Left lung (tissue), 10 donors: ENCODE measurements around the gene CRYBB2. TPM values are rescaled to one million over a fixed set of nuclear protein-coding genes. Genes with fewer than 3 reads are reported as not detected.

Source experiments
- ATAC-seq: fragments of 200-7000 bp; cut with Tn5 transposase; one replicate; pipeline ENCODE4 v1.9.1; 2020; ENCODE audit warnings: moderate library complexity
- DNase-seq, 4 donors: peaks; one replicate each; pipeline ENCODE4 v3.0.0-alpha.2; 2013 to 2020
- H3K27ac ChIP-seq, 2 donors: fragments of 200-600 bp; sonication (generic) in 1 of 2; one replicate each; pipeline versions ENCODE4 v1.5.0 to v1.8.0; 2020 to 2021
- H3K27me3 ChIP-seq, 2 donors: fragments of 200-600 bp; sonication (generic) in 1 of 2; one replicate each; pipeline versions ENCODE4 v1.5.0 to v1.8.0; 2020 to 2021
- H3K36me3 ChIP-seq, 2 donors: fragments of 200-600 bp; sonication (generic) in 1 of 2; one replicate each; pipeline versions ENCODE4 v1.5.0 to v1.8.0; 2020 to 2021
- H3K4me1 ChIP-seq, 2 donors: fragments of 200-600 bp; one replicate each; pipeline ENCODE4 v1.8.0; 2021
- H3K4me3 ChIP-seq, 2 donors: fragments of 200-600 bp; sonication (generic) in 1 of 2; one replicate each; pipeline versions ENCODE4 v1.5.0 to v1.8.0; 2020 to 2021; ENCODE audit warnings: mild to moderate bottlenecking in 1 of 2
- H3K9me3 ChIP-seq, 2 donors: fragments of 200-600 bp; sonication (generic) in 1 of 2; one replicate each; pipeline versions ENCODE4 v1.5.0 to v1.8.0; 2020 to 2021
- intact Hi-C, 2 donors: fragments of 100-400 bp; cut with DNase I; formaldehyde crosslinking; loops; one replicate each; pipeline versions ENCODE4 v1.11.2 to v1.14.2; 2022
- polyA plus RNA-seq, 6 donors: library from polyadenylated mRNA; unstranded; fragments of 120-200 nt; gene quantifications; one replicate each; pipeline ENCODE4 v1.2.1, GENCODE V29; 2013; ENCODE audit not compliant: insufficient read length in 6 of 6
- total RNA-seq, 2 donors: library from RNA; stranded (reverse); fragmentation: NEBNext Ultra II Directional; extraction: Animal tissue kit (Norgen Biotek cat#: 25700); gene quantifications; one replicate each; pipeline ENCODE4 v1.2.1, GENCODE V29; 2021
- TF ChIP-seq, protein P1 (sequence below), 2 donors: fragments of 200-600 bp; sonication (generic) in 1 of 2; IDR thresholded peaks; one replicate each; pipeline versions ENCODE4 v1.5.0 to v1.8.0; 2021; ENCODE audit warnings: antibody characterized with exemption in 2 of 2
- donor health status: DM: no; HTN: yes; CAD: no.
- donor health status: DM: no; HTN: no; CAD: no.

CRYBB2 gene
- total and polyA plus RNA-seq, 8 donors: 0.29 to 1.3 (median 0.74) TPM; not detected in 2

- ATAC-seq (no peak), DNase-seq (no peak)
- Histone ChIP-seq H3K4me3 (no peak overlapping the region), H3K36me3 (no peaks in the 10 kb centered on the region), H3K9me3 (peaks cover 0 to 3% of the 10 kb centered on the region in 2 donors), H3K27me3 (no peaks in the 10 kb centered on the region), H3K4me1 (no peaks in the 10 kb centered on the region), H3K27ac (no peak overlapping the region)
- intact Hi-C loops: no loop called here
- TF ChIP-seq, protein P1, sequence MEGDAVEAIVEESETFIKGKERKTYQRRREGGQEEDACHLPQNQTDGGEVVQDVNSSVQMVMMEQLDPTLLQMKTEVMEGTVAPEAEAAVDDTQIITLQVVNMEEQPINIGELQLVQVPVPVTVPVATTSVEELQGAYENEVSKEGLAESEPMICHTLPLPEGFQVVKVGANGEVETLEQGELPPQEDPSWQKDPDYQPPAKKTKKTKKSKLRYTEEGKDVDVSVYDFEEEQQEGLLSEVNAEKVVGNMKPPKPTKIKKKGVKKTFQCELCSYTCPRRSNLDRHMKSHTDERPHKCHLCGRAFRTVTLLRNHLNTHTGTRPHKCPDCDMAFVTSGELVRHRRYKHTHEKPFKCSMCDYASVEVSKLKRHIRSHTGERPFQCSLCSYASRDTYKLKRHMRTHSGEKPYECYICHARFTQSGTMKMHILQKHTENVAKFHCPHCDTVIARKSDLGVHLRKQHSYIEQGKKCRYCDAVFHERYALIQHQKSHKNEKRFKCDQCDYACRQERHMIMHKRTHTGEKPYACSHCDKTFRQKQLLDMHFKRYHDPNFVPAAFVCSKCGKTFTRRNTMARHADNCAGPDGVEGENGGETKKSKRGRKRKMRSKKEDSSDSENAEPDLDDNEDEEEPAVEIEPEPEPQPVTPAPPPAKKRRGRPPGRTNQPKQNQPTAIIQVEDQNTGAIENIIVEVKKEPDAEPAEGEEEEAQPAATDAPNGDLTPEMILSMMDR (IDR thresholded peaks at IDR 0.05): no peak
Measured at GRCh38 chr22:25210793-25211192, 8.6 kb upstream of the CRYBB2 start.

GRCh38 chr22:25212337-25212736 lies 7.1 kb upstream of the CRYBB2 start:
- intact Hi-C loops: no loop called here
- DNase-seq (no peak), ATAC-seq (no peak)
- Histone ChIP-seq H3K36me3 (no peaks in the 10 kb centered on the region), H3K9me3 (peaks cover 0 to 3% of the 10 kb centered on the region in 2 donors), H3K4me3 (no peak overlapping the region), H3K27me3 (peaks cover 0 to 8% of the 10 kb centered on the region in 2 donors), H3K27ac (no peak overlapping the region), H3K4me1 (no peaks in the 10 kb centered on the region)
- TF ChIP-seq, protein P1 (IDR thresholded peaks at IDR 0.05): no peak

- no peaks in the 10 kb centered on the region for H3K4me1 ChIP-seq
- ATAC-seq (no peak), DNase-seq (no peak)
Measured at GRCh38 chr22:25213221-25213620, 6.2 kb upstream of the CRYBB2 start.

DNA sequence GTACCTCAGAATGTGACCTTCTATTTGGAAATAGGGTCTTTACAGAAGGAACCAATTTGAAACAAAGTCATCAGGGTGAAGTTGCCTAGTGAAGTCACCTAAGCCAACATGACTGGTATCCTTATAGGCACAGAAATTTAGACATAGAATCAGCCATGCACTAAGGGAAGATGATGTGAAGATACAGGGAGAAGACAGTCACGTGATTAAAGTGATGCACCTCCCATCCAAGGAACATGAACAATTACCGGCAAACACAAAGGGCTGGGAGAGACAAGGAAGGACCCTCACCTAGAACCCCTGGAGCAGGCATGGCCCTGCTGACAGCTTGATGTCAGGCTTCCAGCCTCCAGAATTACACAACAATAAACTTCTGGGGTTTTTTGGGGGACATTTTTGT lies 3.2 kb upstream of the CRYBB2 start:
- no peaks in the 10 kb centered on the region for H3K36me3 ChIP-seq
- ATAC-seq (no peak), DNase-seq (no peak)
- intact Hi-C loops: no loop called here
- peaks cover 0 to 3% of the 10 kb centered on the region in 2 donors for H3K9me3 ChIP-seq
- no peak overlapping the region for H3K27ac ChIP-seq
- TF ChIP-seq, protein P1 (IDR thresholded peaks at IDR 0.05): no peak
- peaks cover 0 to 18% of the 10 kb centered on the region in 2 donors for H3K27me3 ChIP-seq
- H3K4me1 ChIP-seq: no peaks in the 10 kb centered on the region
- H3K4me3 ChIP-seq: no peak overlapping the region

More at GRCh38 chr22:25213221-25213620, 6.2 kb upstream of the CRYBB2 start:
- H3K27ac ChIP-seq: no peak overlapping the region
- no peaks in the 10 kb centered on the region for H3K36me3 ChIP-seq
- H3K9me3 ChIP-seq: peaks cover 0 to 3% of the 10 kb centered on the region in 2 donors
- peaks cover 0 to 12% of the 10 kb centered on the region in 2 donors for H3K27me3 ChIP-seq
- intact Hi-C loops: no loop called here
- TF ChIP-seq, protein P1 (IDR thresholded peaks at IDR 0.05): no peak
- no peak overlapping the region for H3K4me3 ChIP-seq

- TF ChIP-seq, protein P1 (IDR thresholded peaks at IDR 0.05): no peak
- Histone ChIP-seq H3K9me3 (no peaks in the 10 kb centered on the region), H3K27me3 (peaks cover 0 to 18% of the 10 kb centered on the region in 2 donors), H3K36me3 (no peaks in the 10 kb centered on the region), H3K4me1 (no peaks in the 10 kb centered on the region), H3K27ac (no peak overlapping the region), H3K4me3 (no peak overlapping the region)
- no peak for ATAC-seq
- no peak for DNase-seq
- intact Hi-C loops: no loop called here
Measured at GRCh38 chr22:25219948-25220442, 556 bp downstream of the CRYBB2 start.
